ENCODE measurements around the gene G6PC2.

G6PC2 gene

DNA sequence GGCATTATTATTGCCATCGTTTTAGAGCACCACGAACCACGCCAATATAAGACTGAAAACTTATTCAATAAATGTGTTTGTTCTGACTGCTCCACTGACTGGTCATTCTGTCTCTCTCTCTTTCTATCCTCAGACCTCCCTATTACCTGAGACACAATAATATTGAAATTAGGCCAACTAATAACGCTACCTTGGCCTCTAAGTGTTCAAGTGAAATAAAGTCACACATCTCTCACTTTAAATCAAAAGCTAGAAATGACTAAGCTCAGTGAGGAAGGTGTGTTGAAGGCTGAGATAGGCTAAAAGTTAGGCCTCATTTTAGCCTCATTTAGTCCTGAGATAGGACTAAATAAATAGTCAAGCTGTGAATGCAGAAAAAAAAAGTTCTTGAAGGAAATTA, 38.8 kb downstream of the G6PC2 start:
- Histone ChIP-seq H3K4me3 (no peak overlapping the region), H3K27ac (no peak overlapping the region)

DNA sequence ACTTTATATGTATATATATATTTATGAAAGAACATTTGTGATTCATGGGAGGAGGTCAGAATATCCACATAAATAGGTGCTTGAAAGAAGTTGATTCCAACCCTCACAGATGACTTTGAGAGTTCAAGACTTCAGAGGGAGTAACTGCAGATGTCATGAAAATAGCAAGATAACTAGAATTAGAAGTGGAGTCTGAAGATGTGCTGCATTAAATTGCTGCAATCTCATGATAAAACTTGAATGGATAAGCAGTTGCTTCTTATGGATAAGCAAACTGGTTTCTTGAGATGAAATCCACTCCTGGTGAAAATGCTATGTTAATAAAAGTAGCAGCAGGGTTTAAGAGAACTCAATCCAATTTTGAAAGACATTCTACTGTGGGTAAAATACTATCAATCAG, 40.2 kb downstream of the G6PC2 start:
- no peak overlapping the region for H3K4me3 ChIP-seq
- no peak overlapping the region for H3K27ac ChIP-seq

- Histone ChIP-seq H3K4me3 (no peak overlapping the region), H3K27ac (no peak overlapping the region)
These were observed 43.0 kb downstream of the G6PC2 start for GRCh38 chr2:168944065-168944464.

DNA sequence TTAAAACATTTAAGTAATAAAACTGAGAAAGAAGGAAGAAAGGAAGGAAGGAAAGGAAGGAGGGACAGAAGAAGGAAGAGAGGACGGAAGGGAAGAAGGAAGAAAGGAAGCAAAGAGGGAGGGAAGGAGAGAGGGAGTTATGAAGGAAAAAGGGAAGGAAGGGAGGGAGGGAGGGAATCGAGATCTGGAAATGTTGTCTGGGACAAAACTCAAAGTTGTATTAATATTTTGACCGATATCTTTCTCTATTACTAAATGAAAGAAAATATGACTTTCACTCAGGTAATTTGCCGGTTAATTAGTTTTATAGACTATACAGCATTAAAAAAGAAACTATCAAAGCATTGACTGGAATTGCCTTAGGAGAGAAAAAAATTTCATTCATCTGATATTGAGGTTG, 44.4 kb downstream of the G6PC2 start:
- Histone ChIP-seq H3K4me3 (no peak overlapping the region), H3K27ac (no peak overlapping the region)

- Histone ChIP-seq H3K4me3 (no peak overlapping the region), H3K27ac (no peak overlapping the region)
These were observed 47.6 kb downstream of the G6PC2 start for GRCh38 chr2:168948621-168949212.

- no peak overlapping the region for H3K4me3 ChIP-seq
These were observed 48.2 kb downstream of the G6PC2 start for GRCh38 chr2:168949324-168949723.

GRCh38 chr2:168951871-168952270, 50.8 kb downstream of the G6PC2 start:
- no peak overlapping the region for H3K4me3 ChIP-seq
- H3K27ac ChIP-seq, result no peak overlapping the region

More at GRCh38 chr2:168949324-168949723, 48.2 kb downstream of the G6PC2 start:
- H3K27ac ChIP-seq, result no peak overlapping the region

DNA sequence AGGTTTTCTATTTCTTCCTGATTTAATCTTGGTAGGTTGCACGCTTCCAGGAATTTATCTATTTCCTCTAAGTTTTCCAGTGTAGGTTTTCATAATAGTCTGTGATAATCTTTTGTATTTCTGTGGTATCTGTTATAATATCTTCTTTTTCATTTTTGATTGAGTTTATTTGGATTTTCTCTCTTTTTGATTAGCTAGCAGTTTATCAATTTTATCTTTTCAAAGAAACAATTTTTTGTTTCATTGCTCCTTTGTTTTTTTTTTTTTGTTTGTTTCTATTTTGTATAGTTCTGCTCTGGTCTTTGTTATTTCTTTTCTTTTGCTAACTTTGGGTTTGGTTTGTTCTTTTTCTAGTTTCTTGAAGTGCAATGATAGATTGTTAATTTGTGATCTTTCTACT, 51.3 kb downstream of the G6PC2 start:
- no peak overlapping the region for H3K27ac ChIP-seq

GRCh38 chr2:168954256-168954655, 53.2 kb downstream of the G6PC2 start:
- no peak overlapping the region for H3K4me3 ChIP-seq
- H3K27ac ChIP-seq, result no peak overlapping the region

More for the DNA sequence above, 51.3 kb downstream of the G6PC2 start:
- H3K4me3 ChIP-seq, result no peak overlapping the region

DNA sequence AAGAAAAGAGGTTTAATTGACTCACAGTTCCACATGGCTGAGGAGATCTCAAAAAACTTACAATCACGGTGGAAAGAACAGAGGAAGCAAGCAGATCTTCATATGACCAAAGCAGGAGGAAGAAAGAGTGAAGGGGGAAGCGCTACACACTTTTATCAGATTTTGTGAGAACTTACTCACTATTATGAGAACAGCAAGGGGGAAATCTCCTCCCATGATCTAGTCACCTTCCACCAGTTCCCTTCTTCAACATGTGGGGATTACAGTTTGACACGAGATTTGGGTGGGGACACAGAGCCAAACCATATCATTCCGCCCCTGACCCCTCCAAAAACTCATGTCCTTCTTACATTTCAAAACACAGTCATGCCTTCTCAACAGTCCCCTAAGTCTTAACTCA, 54.2 kb downstream of the G6PC2 start:
- no peak overlapping the region for H3K27ac ChIP-seq
- no peak overlapping the region for H3K4me3 ChIP-seq

DNA sequence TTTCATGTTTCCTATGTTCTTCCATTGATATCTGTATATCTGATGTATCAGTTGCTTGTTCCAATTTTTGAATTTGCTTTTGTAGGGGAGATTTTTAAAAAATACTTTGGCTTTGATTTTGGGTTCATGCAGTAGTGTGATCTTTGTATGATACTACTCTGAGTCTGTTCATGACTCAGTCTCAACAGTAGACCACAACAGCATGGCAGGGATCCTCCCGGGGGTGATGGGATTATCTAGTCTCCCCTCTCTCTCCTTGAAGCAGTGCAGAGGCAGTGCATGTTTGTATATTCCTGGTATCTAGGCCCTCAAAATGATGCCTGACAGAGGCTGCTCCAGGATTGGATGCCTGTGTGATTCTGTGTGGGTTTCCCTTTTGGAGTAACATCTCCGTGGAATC, 55.3 kb downstream of the G6PC2 start:
- no peak overlapping the region for H3K4me3 ChIP-seq
- no peak overlapping the region for H3K27ac ChIP-seq
